Natural killer cell (primary cell): ENCODE measurements around the gene C13orf46. TPM values are rescaled to one million over a fixed set of nuclear protein-coding genes. Genes with fewer than 3 reads are reported as not detected.
A peak's percentile ranks its signal among the peaks of the same experiment; 100 is the strongest.

Experiments used
- ATAC-seq, 3 donors: fragments of 150-1000 bp in 2 of 3; fragments of 200-7000 bp in 1 of 3; cut with Tn5 transposase; 1 replicate in 1 of 3; 2 replicates in 2 of 3; pipeline ENCODE4 v1.10.0; 2021; ENCODE audit warnings: mild to moderate bottlenecking in 2 of 3, moderate library complexity in 2 of 3
- DNase-seq, 2 donors: peaks; one replicate each; pipeline versions ENCODE4 v3.0.0 to v3.0.0-alpha.2; 2013 to 2021; ENCODE audit warnings: mixed read lengths in 1 of 2
- H3K27ac ChIP-seq: one replicate; pipeline ENCODE4 v1.5.1; 2013; ENCODE audit warnings: mild to moderate bottlenecking, low read length
- H3K27me3 ChIP-seq: one replicate; pipeline ENCODE4 v1.6.1; 2013; ENCODE audit warnings: low read length; ENCODE audit not compliant: control insufficient read depth, insufficient read depth
- H3K36me3 ChIP-seq: one replicate; pipeline ENCODE4 v1.6.1; 2013; ENCODE audit warnings: low read length; ENCODE audit not compliant: control insufficient read depth, insufficient read depth
- H3K4me1 ChIP-seq: one replicate; pipeline ENCODE4 v1.6.1; 2013; ENCODE audit warnings: low read length; ENCODE audit not compliant: control insufficient read depth, insufficient read depth
- H3K4me3 ChIP-seq: one replicate; pipeline ENCODE4 v1.5.1; 2013; ENCODE audit warnings: low read length
- H3K9me3 ChIP-seq: one replicate; pipeline ENCODE4 v1.6.1; 2013; ENCODE audit warnings: low read length; ENCODE audit not compliant: control insufficient read depth, insufficient read depth
- H3K27ac Mint-ChIP-seq, 2 donors: one replicate each; pipeline ENCODE4 v1.8.0; 2022; ENCODE audit warnings: mild to moderate bottlenecking in 2 of 2, mixed read lengths in 2 of 2, moderate library complexity in 1 of 2
- H3K27me3 Mint-ChIP-seq, 2 donors: one replicate each; pipeline ENCODE4 v1.8.0; 2022; ENCODE audit warnings: low read depth in 2 of 2, mixed read lengths in 2 of 2
- H3K36me3 Mint-ChIP-seq: one replicate; pipeline ENCODE4 v1.8.0; 2022; ENCODE audit warnings: mixed read lengths
- H3K4me1 Mint-ChIP-seq, 2 donors: one replicate each; pipeline ENCODE4 v1.8.0; 2022; ENCODE audit warnings: mixed read lengths in 2 of 2
- H3K4me3 Mint-ChIP-seq: one replicate; pipeline ENCODE4 v1.8.0; 2022; ENCODE audit warnings: mild to moderate bottlenecking, moderate library complexity, mixed read lengths
- H3K9me3 Mint-ChIP-seq, 2 donors: one replicate each; pipeline ENCODE4 v1.8.0; 2022; ENCODE audit warnings: mixed read lengths in 2 of 2
- CTCF ChIP-seq: fragments of 200-600 bp; IDR thresholded peaks from one replicate; pipeline ENCODE4 v1.8.0; 2022; ENCODE audit warnings: antibody characterized with exemption
- WGBS: methylation state at CpG from one replicate; pipeline ENCODE4 v1.1.7; 2013; ENCODE audit warnings: missing lambda C conversion rate; ENCODE audit not compliant: insufficient coverage; 5-methylcytosine and 5-hydroxymethylcytosine counted together
- intact Hi-C: fragments of 100-400 bp; cut with micrococcal nuclease; formaldehyde crosslinking; loops from one replicate; pipeline ENCODE4 v1.14.2; 2022
- total RNA-seq, 4 donors: library from RNA; stranded (reverse); fragments of 120-200 nt in 1 of 4; gene quantifications; one replicate each; pipeline versions ENCODE4 v1.2.3 to v1.2.4, GENCODE V29; 2013 to 2022

The C13orf46 gene
- total RNA-seq, 3 donors from 2014 or later (not counting 1 experiment from before 2014, with no cell fraction given) = 21.1 to 23.9 (median 23.5) TPM

- peaks cover 29 to 35% of the 10 kb centered on the region in 2 donors for H3K27me3 Mint-ChIP-seq
- intact Hi-C loops = no loop called here
Measured at GRCh38 chr13:113905942-113906341, 67.9 kb downstream of the C13orf46 start.

GRCh38 chr13:113905018-113905417 lies 68.9 kb downstream of the C13orf46 start:
- DNase-seq = no peak
- Mint-ChIP-seq H3K36me3 (no peaks in the 10 kb centered on the region), H3K27ac (no peak overlapping the region), H3K9me3 (no peaks in the 10 kb centered on the region), H3K4me3 (no peak overlapping the region), H3K27me3 (peaks cover 25 to 27% of the 10 kb centered on the region in 2 donors), H3K4me1 (no peaks in the 10 kb centered on the region)
- Histone ChIP-seq H3K9me3 (no peaks in the 10 kb centered on the region), H3K27me3 (peaks cover 21% of the 10 kb centered on the region), H3K4me1 (no peaks in the 10 kb centered on the region), H3K36me3 (no peaks in the 10 kb centered on the region), H3K27ac (no peak overlapping the region), H3K4me3 (no peak overlapping the region)
- WGBS = 90% methylated on average over 8 of the region's 9 CpGs
- ATAC-seq = no peak
- no peak for TF ChIP-seq CTCF
- intact Hi-C loops = no loop called here

More at GRCh38 chr13:113905942-113906341, 67.9 kb downstream of the C13orf46 start:
- no peak overlapping the region for H3K4me3 ChIP-seq
- H3K9me3 ChIP-seq = no peaks in the 10 kb centered on the region
- DNase-seq = no peak
- H3K27ac ChIP-seq = no peak overlapping the region
- H3K27me3 ChIP-seq = peaks cover 19% of the 10 kb centered on the region
- Mint-ChIP-seq H3K4me1 (no peaks in the 10 kb centered on the region), H3K36me3 (no peaks in the 10 kb centered on the region), H3K27ac (no peak overlapping the region), H3K9me3 (no peaks in the 10 kb centered on the region), H3K4me3 (no peak overlapping the region)
- WGBS = 85% methylated on average over 8 of the region's 8 CpGs
- TF ChIP-seq CTCF = no peak
- H3K36me3 ChIP-seq = no peaks in the 10 kb centered on the region
- ATAC-seq = no peak
- H3K4me1 ChIP-seq = no peaks in the 10 kb centered on the region

GRCh38 chr13:113904411-113904810 lies 69.5 kb downstream of the C13orf46 start:
- H3K4me1 Mint-ChIP-seq = no peaks in the 10 kb centered on the region
- intact Hi-C loops = no loop called here
- H3K27ac Mint-ChIP-seq = no peak overlapping the region
- no peak overlapping the region for H3K4me3 Mint-ChIP-seq
- H3K27me3 Mint-ChIP-seq = peaks cover 24% of the 10 kb centered on the region in 2 donors
- no peaks in the 10 kb centered on the region for H3K9me3 ChIP-seq
- no peak overlapping the region for H3K4me3 ChIP-seq
- DNase-seq (peak in 1 of 2 donors; percentile 67), ATAC-seq (no peak)
- 86% methylated on average over 8 of the region's 8 CpGs for WGBS
- TF ChIP-seq CTCF = no peak
- H3K36me3 ChIP-seq = no peaks in the 10 kb centered on the region
- no peak overlapping the region for H3K27ac ChIP-seq
- no peaks in the 10 kb centered on the region for H3K4me1 ChIP-seq
- H3K36me3 Mint-ChIP-seq = no peaks in the 10 kb centered on the region
- H3K9me3 Mint-ChIP-seq = no peaks in the 10 kb centered on the region
- H3K27me3 ChIP-seq = peaks cover 19% of the 10 kb centered on the region

- H3K27me3 ChIP-seq = peaks cover 16% of the 10 kb centered on the region
- WGBS = 90% methylated on average over 9 of the region's 9 CpGs
- no peak overlapping the region for H3K4me3 ChIP-seq
- Mint-ChIP-seq H3K27ac (no peak overlapping the region), H3K27me3 (peaks cover 19% of the 10 kb centered on the region in 2 donors), H3K4me3 (no peak overlapping the region), H3K36me3 (no peaks in the 10 kb centered on the region), H3K4me1 (no peaks in the 10 kb centered on the region), H3K9me3 (no peaks in the 10 kb centered on the region)
- TF ChIP-seq CTCF = no peak
- no peak overlapping the region for H3K27ac ChIP-seq
- no peak for ATAC-seq
- H3K9me3 ChIP-seq = no peaks in the 10 kb centered on the region
- no peaks in the 10 kb centered on the region for H3K4me1 ChIP-seq
- DNase-seq = no peak
- H3K36me3 ChIP-seq = no peaks in the 10 kb centered on the region
- intact Hi-C loops = no loop called here
Measured at GRCh38 chr13:113903912-113904311, 70.0 kb downstream of the C13orf46 start.
